ENCODE data around the gene PROCR.

PROCR gene

GRCh38 chr20:35171438-35171752 is 477 bp upstream of the PROCR start:
- Histone ChIP-seq H3K4me3 (ENCODE audit: low read length) (no peak overlapping the region), H3K4me1 (ENCODE audit: low read length) (no peaks in the 10 kb centered on the region), H3K27me3 (replicated peaks; ENCODE audit: insufficient read depth, low read length) (no peaks in the 10 kb centered on the region), H3K79me2 (ENCODE audit: low read length) (no peaks in the 10 kb centered on the region), H3K4me2 (ENCODE audit: low read depth, low read length) (no peak overlapping the region), H3K27ac (ENCODE audit: low read length) (no peak overlapping the region), H3F3A (ENCODE audit: insufficient read depth, low read length) (no peaks in the 10 kb centered on the region), H3K9me3 (replicated peaks; ENCODE audit: insufficient read depth, low read length) (no peaks in the 10 kb centered on the region), H2AFZ (ENCODE audit: low read length) (no peak overlapping the region), H3K36me3 (replicated peaks; ENCODE audit: insufficient read depth, low read length) (no peaks in the 10 kb centered on the region), H4K20me1 (ENCODE audit: insufficient read depth, low read length) (no peaks in the 10 kb centered on the region), H3K9ac (ENCODE audit: low read length) (no peak overlapping the region), H3K9me2 (replicated peaks; ENCODE audit: insufficient read depth, low read length) (no peaks in the 10 kb centered on the region)
- no peak for DNase-seq
- no peak for TF ChIP-seq EZH2 (optimal IDR thresholded peaks at IDR 0.05; ENCODE audit: low read depth, low read length)
- no peak for TF ChIP-seq EZH2phosphoT487 (IDR thresholded peaks at IDR 0.05; ENCODE audit: low read length)
- TF ChIP-seq CTCF (IDR thresholded peaks at IDR 0.05; ENCODE audit: low read length) = no peak

DNA sequence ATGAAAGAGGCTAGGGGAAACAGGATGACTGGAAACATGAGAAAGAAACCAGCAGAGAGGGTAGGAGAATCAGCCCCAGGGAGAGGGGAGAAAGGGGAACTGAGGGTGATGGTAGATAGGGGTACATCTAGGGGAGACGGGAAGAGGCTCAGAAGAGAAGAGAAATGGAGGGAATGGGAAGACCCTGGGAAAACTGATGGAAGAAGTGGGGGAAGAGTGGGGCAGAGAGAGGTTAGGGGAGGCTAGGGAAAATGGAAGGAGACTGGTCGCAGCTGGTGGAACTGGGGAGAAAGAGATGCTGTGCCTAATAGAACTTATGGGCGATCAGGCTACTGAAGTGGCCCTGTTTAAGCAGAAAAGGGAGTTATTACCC is 548 bp downstream of the PROCR start:
- DNase-seq = no peak
- Histone ChIP-seq H3K9me3 (replicated peaks; ENCODE audit: insufficient read depth, low read length) (no peaks in the 10 kb centered on the region), H3K27ac (ENCODE audit: low read length) (no peak overlapping the region), H3F3A (ENCODE audit: insufficient read depth, low read length) (no peaks in the 10 kb centered on the region), H3K4me3 (ENCODE audit: low read length) (no peak overlapping the region), H3K4me1 (ENCODE audit: low read length) (no peaks in the 10 kb centered on the region), H3K36me3 (replicated peaks; ENCODE audit: insufficient read depth, low read length) (no peaks in the 10 kb centered on the region), H3K9ac (ENCODE audit: low read length) (no peak overlapping the region), H2AFZ (ENCODE audit: low read length) (no peak overlapping the region), H3K4me2 (ENCODE audit: low read depth, low read length) (no peak overlapping the region), H3K9me2 (replicated peaks; ENCODE audit: insufficient read depth, low read length) (no peaks in the 10 kb centered on the region), H3K79me2 (ENCODE audit: low read length) (no peaks in the 10 kb centered on the region), H4K20me1 (ENCODE audit: insufficient read depth, low read length) (no peaks in the 10 kb centered on the region), H3K27me3 (replicated peaks; ENCODE audit: insufficient read depth, low read length) (no peaks in the 10 kb centered on the region)
- TF ChIP-seq EZH2 (optimal IDR thresholded peaks at IDR 0.05; ENCODE audit: low read depth, low read length) (no peak), EZH2phosphoT487 (IDR thresholded peaks at IDR 0.05; ENCODE audit: low read length) (no peak), CTCF (IDR thresholded peaks at IDR 0.05; ENCODE audit: low read length) (no peak)

GRCh38 chr20:35173576-35174192 is 1.8 kb downstream of the PROCR start:
- Histone ChIP-seq H3K9me3 (replicated peaks; ENCODE audit: insufficient read depth, low read length) (no peaks in the 10 kb centered on the region), H3K4me1 (ENCODE audit: low read length) (no peaks in the 10 kb centered on the region), H3F3A (ENCODE audit: insufficient read depth, low read length) (no peaks in the 10 kb centered on the region), H3K4me2 (ENCODE audit: low read depth, low read length) (no peak overlapping the region), H3K9me2 (replicated peaks; ENCODE audit: insufficient read depth, low read length) (no peaks in the 10 kb centered on the region), H3K79me2 (ENCODE audit: low read length) (no peaks in the 10 kb centered on the region), H3K9ac (ENCODE audit: low read length) (no peak overlapping the region), H4K20me1 (ENCODE audit: insufficient read depth, low read length) (no peaks in the 10 kb centered on the region), H2AFZ (ENCODE audit: low read length) (no peak overlapping the region), H3K27me3 (replicated peaks; ENCODE audit: insufficient read depth, low read length) (no peaks in the 10 kb centered on the region), H3K27ac (ENCODE audit: low read length) (no peak overlapping the region), H3K36me3 (replicated peaks; ENCODE audit: insufficient read depth, low read length) (no peaks in the 10 kb centered on the region), H3K4me3 (ENCODE audit: low read length) (no peak overlapping the region)
- no peak for DNase-seq
- TF ChIP-seq CTCF (IDR thresholded peaks at IDR 0.05; ENCODE audit: low read length) = no peak
- no peak for TF ChIP-seq EZH2phosphoT487 (IDR thresholded peaks at IDR 0.05; ENCODE audit: low read length)
- no peak for TF ChIP-seq EZH2 (optimal IDR thresholded peaks at IDR 0.05; ENCODE audit: low read depth, low read length)

Data from MM.1S (cell line).